HG03025 (cell line): ENCODE results near the gene GLI1.
A peak's percentile ranks its signal among the peaks of the same experiment; 100 is the strongest.
"Not testable (repeated sequence)": the region's sequence is repeated elsewhere in the genome, so short reads cannot be mapped to it uniquely, and the experiment has no call there.

ENCODE experiments used
- ATAC-seq: cut with Tn5 transposase; IDR thresholded peaks from one replicate; pipeline ENCODE4 v1.9.1; 2021; ENCODE audit warnings: mild to moderate bottlenecking, moderate library complexity; ENCODE audit not compliant: unreplicated experiment, low FRiP score

The GLI1 gene

DNA sequence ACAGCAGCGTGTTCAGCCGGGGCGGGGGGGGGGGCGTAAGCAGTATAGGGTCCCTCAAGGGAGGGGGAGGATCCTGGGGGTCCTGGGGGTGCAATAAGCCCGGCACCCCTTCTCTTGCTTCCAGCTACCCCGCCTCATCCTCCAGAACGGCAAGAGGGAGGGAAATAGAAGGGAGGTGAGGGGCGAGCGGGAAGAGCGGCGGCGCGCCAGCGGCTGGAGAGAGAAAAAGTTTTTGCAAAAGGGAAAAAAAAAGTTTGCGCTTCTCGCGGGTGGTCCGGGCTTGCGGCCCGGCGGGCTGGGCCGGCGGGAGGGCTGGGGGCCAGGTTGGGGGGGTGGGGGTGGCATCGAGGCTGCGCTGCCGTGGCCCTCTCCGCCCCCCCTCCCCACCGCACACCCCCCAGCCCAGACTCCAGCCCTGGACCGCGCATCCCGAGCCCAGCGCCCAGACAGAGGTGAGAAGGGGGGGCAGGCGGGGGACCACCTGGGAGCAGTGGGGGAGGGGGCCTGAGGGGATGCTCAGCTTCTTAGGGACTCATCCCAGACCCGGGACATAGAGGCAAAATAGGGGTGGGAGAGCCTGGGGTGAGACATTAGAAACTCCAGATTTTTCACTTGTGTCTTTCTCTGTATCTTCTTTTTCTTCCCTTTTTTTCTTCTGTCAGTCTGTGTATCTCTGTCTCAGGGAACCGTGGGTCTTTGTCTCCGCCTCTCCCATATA is at the start of gene GLI1:
Gene GLI1, plus strand, starts transcription at position 36 of the 718 bp plus-strand sequence. CDS start 3,907 bp downstream, outside the sequence.
- ATAC-seq: no peak

- ATAC-seq: no peak
These were observed 49.1 kb upstream of the GLI1 start for GRCh38 chr12:57410534-57410933.

DNA sequence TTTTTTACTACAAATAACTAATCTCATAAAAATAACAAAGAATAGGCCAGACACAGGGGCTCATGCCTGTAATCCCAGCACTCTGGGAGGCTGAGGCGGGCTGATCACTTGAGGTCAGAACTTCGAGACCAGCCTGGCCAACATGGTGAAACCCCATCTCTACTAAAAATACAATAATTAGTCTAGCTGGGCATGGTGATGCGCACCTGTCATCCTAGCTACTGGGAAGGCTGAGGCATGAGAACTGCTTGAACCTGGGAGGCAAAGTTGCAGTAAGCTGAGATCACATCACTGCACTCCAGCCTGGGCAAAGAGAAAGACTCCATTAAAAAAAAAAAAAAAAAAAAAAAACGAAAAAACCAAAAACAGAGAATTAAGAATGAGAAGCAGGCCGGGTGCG is 45.4 kb upstream of the GLI1 start:
- not testable (repeated sequence) for ATAC-seq

GRCh38 chr12:57415088-57415487 is 44.5 kb upstream of the GLI1 start:
- no peak for ATAC-seq

DNA sequence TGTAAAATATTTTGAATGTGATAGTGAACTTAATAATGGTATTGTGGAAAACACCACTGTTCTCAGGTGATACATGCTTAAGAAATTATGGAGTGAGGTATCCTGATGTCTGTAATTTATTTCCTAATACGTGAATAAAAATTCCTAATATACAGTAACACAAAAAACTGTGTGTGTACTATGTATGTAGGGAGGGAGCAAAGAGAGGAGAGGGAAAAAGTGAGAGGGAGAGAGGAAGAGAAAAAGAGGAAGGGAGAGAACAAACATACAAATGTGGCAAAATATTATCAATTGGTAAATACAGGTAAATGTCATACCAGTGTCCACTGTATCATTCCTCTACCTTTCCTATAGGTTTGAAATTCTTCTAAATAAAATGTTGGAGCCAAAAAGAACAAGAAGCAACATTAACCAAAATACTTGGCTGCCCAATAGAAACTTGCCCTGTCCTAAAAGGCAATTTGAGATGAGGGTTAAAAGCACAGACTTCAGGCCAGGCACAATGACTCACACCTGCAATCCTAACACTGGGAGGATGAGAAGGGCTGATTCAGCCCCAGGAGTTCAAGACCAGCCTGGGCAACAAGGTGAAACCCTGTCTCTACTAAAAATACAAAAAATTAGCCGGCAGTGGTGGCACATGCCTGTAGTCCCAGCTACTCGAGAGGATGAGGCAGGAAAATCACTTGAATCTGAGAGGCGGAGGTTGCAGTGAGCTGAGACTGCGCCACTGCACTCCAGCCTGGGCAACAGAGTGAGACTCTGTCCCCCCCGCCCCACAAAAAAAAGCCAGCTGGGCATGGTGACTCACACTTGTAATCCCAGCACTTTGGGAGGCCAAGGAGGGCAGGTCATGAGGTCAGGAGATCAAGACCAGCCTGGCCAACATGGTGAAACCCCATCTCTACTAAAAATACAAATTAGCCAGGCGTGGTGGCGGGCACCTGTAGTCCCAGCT is 43.3 kb upstream of the GLI1 start:
- ATAC-seq: no peak

- ATAC-seq: no peak
These were observed 41.3 kb upstream of the GLI1 start for GRCh38 chr12:57418255-57418654.

- no peak for ATAC-seq
These were observed 40.1 kb upstream of the GLI1 start for GRCh38 chr12:57419495-57419894.

- no peak for ATAC-seq
These were observed 39.1 kb upstream of the GLI1 start for GRCh38 chr12:57420482-57420881.

GRCh38 chr12:57426948-57427347 is 32.6 kb upstream of the GLI1 start:
- not testable (repeated sequence) for ATAC-seq

DNA sequence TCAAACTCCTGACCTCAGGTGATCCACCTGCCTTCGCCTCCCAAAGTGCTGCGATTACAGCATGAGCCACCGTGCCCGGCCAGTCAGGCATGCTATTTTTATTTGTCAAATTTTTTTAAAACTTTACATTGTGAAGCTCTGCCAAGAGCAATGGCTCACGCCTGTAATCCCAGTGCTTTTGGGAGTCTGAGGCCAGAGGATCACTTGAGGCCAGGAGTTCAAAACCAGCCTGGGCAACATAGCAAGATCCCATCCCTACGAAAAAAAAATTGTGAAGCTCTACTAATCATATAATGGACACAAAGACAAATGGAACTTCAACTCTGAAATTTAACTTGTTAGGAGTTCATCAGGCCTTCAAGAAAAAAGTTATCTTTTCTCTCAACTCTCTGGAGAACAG is 30.6 kb upstream of the GLI1 start:
- ATAC-seq: no peak

DNA sequence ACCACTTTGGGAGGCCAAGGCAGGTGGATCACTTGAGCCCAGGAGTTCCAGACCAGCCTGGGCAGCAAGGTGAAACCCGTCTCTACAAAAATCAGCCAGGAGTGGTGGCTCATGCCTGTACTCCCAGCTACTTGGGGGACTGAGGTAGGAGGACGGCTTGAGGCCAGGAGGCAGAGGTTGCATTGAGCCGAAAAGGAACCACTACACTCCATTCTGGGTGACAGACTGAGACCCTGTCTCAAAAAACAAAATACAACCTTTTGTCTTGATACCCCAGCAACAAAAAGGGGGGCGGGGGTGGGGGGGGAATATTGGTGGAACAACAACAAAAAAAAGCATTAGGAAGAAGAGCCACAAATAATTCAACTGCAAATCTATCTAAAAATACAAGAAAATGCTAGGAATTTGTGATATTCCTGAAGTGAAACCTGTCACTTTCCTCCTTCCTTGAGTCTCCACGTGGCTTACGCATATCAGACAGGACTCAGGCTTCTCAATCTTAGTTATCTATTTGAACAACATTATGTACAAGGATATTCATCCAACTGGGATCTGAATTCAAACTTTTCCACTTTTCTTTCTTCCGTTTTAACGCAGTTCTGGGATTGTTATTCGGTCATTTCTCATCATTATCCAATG is 30.0 kb upstream of the GLI1 start:
- no peak for ATAC-seq

- peak; percentile 53 for ATAC-seq
These were observed 29.3 kb upstream of the GLI1 start for GRCh38 chr12:57430112-57430930.

DNA sequence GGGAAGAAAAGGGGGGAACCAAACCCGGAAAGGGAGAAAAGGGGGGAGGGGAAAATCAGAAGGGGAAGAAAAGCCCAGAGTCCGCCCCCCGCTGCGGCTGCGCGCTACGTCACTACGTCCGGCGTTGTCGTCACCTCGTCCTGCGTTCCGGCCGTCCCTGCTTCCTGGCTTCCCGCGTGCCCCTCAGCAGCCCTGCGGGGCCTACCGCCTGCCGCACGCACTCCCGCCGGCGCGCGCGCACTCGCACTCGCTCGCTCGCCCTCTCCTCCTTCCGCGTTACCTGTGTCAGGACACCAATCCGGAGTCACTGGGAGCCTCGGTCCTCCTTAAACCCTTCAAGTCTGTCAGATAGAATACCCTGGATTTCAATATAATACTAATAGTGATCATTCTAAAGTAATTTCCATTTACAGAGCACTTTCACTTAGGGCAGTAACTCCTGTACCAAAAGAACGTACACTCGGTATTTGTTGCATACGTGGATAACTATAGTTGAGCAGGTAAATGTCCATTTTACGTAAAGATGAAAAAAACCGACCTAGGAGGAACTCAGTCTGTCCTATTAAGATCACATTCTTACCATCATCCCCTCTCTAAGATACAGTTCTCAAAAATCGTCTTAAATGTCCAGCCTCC is 28.5 kb upstream of the GLI1 start, which contains the start of gene R3HDM2:
Gene R3HDM2, minus strand, starts transcription at position 113 of the 636 bp plus-strand sequence. CDS start 120,615 bp downstream, outside the sequence.
- ATAC-seq: peak; percentile 85

GRCh38 chr12:57431654-57432188 is 27.9 kb upstream of the GLI1 start:
- no peak for ATAC-seq

DNA sequence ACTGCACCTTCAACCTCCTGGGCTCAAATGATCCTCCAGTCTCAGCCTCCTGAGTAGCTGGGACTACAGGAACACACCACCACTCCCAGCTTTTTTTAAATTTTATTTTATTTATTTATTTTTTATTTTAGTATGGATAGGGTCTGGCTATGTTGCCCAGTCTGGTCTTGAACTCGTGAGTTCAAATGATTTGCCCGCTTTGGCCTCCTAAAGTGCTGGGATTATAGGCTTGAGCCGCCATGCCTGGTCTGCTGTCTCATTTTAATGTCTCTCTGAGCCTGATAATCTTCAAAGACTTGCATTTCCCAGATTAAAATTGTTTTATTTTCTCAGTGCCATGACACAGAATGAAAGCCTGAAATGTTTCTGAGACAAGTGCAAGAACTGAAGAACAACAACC is 26.2 kb upstream of the GLI1 start:
- ATAC-seq: no peak

GRCh38 chr12:57434517-57435223 is 24.9 kb upstream of the GLI1 start, which contains the start of gene INHBC:
INHBC (plus strand) TSS chr12:57434784; CDS start chr12:57434887, 103 bp downstream.
- no peak for ATAC-seq

DNA sequence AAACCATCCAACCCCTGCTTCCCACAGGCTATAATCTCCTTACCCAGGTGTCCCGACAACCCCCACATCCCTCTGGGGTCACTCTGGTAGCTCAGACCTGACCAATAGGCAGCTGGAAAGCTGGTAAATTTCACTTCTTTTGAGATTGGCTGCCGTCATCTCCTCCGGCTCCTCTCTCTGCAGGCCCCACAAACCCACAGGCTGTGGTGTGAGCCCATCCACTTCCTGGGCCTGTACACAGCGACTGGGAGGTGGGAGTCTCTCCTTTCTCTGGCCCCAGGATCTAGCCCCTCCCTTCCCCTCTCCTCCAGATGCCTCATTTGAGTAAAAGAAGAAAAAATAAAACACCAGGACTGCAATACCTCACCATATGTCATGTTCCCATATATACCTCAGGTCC is 24.3 kb upstream of the GLI1 start:
- ATAC-seq: no peak

GRCh38 chr12:57438400-57438799 is 21.2 kb upstream of the GLI1 start:
- ATAC-seq: no peak
